ENCODE measurements around the gene RER1. TPM values are rescaled to one million over a fixed set of nuclear protein-coding genes. Genes with fewer than 3 reads are reported as not detected.
A peak's percentile ranks its signal among the peaks of the same experiment; 100 is the strongest.

Gene RER1
- total RNA-seq, 3 donors from 2014 or later (not counting 1 experiment from before 2014, with no cell fraction given) = 89.2 to 98.9 (median 91.9) TPM

GRCh38 chr1:2447276-2448097, 55.8 kb downstream of the RER1 start:
- intact Hi-C loops (cut with micrococcal nuclease) = no loop called here
- peak overlapping the region in 1 of 2 donors; percentile 42 for H3K27ac Mint-ChIP-seq
- Histone ChIP-seq H3K36me3 (ENCODE audit: control insufficient read depth, insufficient read depth, low read length) (no peaks in the 10 kb centered on the region), H3K27ac (ENCODE audit: low read length) (no peak overlapping the region), H3K4me3 (ENCODE audit: low read length) (no peak overlapping the region), H3K9me3 (ENCODE audit: control insufficient read depth, insufficient read depth, low read length) (no peaks in the 10 kb centered on the region), H3K4me1 (ENCODE audit: control insufficient read depth, insufficient read depth, low read length) (peaks cover 12% of the 10 kb centered on the region), H3K27me3 (ENCODE audit: control insufficient read depth, insufficient read depth, low read length) (peaks cover 12% of the 10 kb centered on the region)
- no peak overlapping the region for H3K4me3 Mint-ChIP-seq
- WGBS (ENCODE audit: insufficient coverage) = 80% methylated on average over 23 of the region's 23 CpGs
- no peaks in the 10 kb centered on the region for H3K9me3 Mint-ChIP-seq
- H3K36me3 Mint-ChIP-seq = no peaks in the 10 kb centered on the region
- ATAC-seq (no peak), DNase-seq (no peak)
- H3K4me1 Mint-ChIP-seq = peaks cover 0 to 10% of the 10 kb centered on the region in 2 donors
- no peaks in the 10 kb centered on the region for H3K27me3 Mint-ChIP-seq (ENCODE audit: low read depth in 2 of 2)
- no peak for TF ChIP-seq CTCF (IDR thresholded peaks at IDR 0.05)

GRCh38 chr1:2448098-2448445, 56.4 kb downstream of the RER1 start:
- no peaks in the 10 kb centered on the region for H3K9me3 Mint-ChIP-seq
- intact Hi-C loops (cut with micrococcal nuclease) = no loop called here
- no peak for TF ChIP-seq CTCF (IDR thresholded peaks at IDR 0.05)
- no peak overlapping the region for H3K4me3 Mint-ChIP-seq
- no peaks in the 10 kb centered on the region for H3K36me3 Mint-ChIP-seq
- Histone ChIP-seq H3K27me3 (ENCODE audit: control insufficient read depth, insufficient read depth, low read length) (peaks cover 8% of the 10 kb centered on the region), H3K36me3 (ENCODE audit: control insufficient read depth, insufficient read depth, low read length) (no peaks in the 10 kb centered on the region), H3K4me1 (ENCODE audit: control insufficient read depth, insufficient read depth, low read length) (peaks cover 7% of the 10 kb centered on the region), H3K4me3 (ENCODE audit: low read length) (no peak overlapping the region), H3K9me3 (ENCODE audit: control insufficient read depth, insufficient read depth, low read length) (no peaks in the 10 kb centered on the region), H3K27ac (ENCODE audit: low read length) (no peak overlapping the region)
- ATAC-seq = no peak
- no peaks in the 10 kb centered on the region for H3K27me3 Mint-ChIP-seq (ENCODE audit: low read depth in 2 of 2)
- H3K27ac Mint-ChIP-seq = no peak overlapping the region
- WGBS (ENCODE audit: insufficient coverage) = 68% methylated on average over 18 of the region's 18 CpGs
- peaks cover 0 to 10% of the 10 kb centered on the region in 2 donors for H3K4me1 Mint-ChIP-seq
- DNase-seq = no peak

GRCh38 chr1:2449636-2450454, 58.2 kb downstream of the RER1 start:
- Histone ChIP-seq H3K9me3 (ENCODE audit: control insufficient read depth, insufficient read depth, low read length) (no peaks in the 10 kb centered on the region), H3K36me3 (ENCODE audit: control insufficient read depth, insufficient read depth, low read length) (no peaks in the 10 kb centered on the region), H3K4me1 (ENCODE audit: control insufficient read depth, insufficient read depth, low read length) (no peaks in the 10 kb centered on the region), H3K27ac (ENCODE audit: low read length) (no peak overlapping the region), H3K4me3 (ENCODE audit: low read length) (no peak overlapping the region), H3K27me3 (ENCODE audit: control insufficient read depth, insufficient read depth, low read length) (no peaks in the 10 kb centered on the region)
- no peak for ATAC-seq
- no peak for TF ChIP-seq CTCF (IDR thresholded peaks at IDR 0.05)
- no peak overlapping the region for H3K27ac Mint-ChIP-seq
- H3K4me3 Mint-ChIP-seq = no peak overlapping the region
- no peaks in the 10 kb centered on the region for H3K27me3 Mint-ChIP-seq (ENCODE audit: low read depth in 2 of 2)
- 86% methylated on average over 19 of the region's 23 CpGs for WGBS (ENCODE audit: insufficient coverage)
- peaks cover 0 to 9% of the 10 kb centered on the region in 2 donors for H3K4me1 Mint-ChIP-seq
- H3K9me3 Mint-ChIP-seq = no peaks in the 10 kb centered on the region
- no peak for DNase-seq
- intact Hi-C loops (cut with micrococcal nuclease) = no loop called here
- no peaks in the 10 kb centered on the region for H3K36me3 Mint-ChIP-seq
